Spinal cord (tissue), 10 donors: ENCODE measurements around the gene VSNL1. TPM values are rescaled to one million over a fixed set of nuclear protein-coding genes. Genes with fewer than 3 reads are reported as not detected.

Source experiments
- DNase-seq, 6 donors: peaks; one replicate each; pipeline versions ENCODE4 v3.0.0 to v3.0.0-alpha.2; 2013 to 2015; ENCODE audit warnings: low spot score in 6 of 6, low read depth in 4 of 6
- H3K27ac ChIP-seq: one replicate; pipeline ENCODE4 v1.5.1; 2013; ENCODE audit warnings: low read depth, low read length, control low read depth
- H3K27me3 ChIP-seq: one replicate; pipeline ENCODE4 v1.6.1; 2013; ENCODE audit warnings: low read length; ENCODE audit not compliant: control insufficient read depth, insufficient read depth
- H3K36me3 ChIP-seq: one replicate; pipeline ENCODE4 v1.6.1; 2013; ENCODE audit warnings: low read length; ENCODE audit not compliant: control insufficient read depth, insufficient read depth
- H3K4me1 ChIP-seq: one replicate; pipeline ENCODE4 v1.6.1; 2013; ENCODE audit warnings: low read length; ENCODE audit not compliant: control insufficient read depth, insufficient read depth
- H3K4me3 ChIP-seq: one replicate; pipeline ENCODE4 v1.5.1; 2013; ENCODE audit warnings: low read depth, low read length, control low read depth
- H3K9me3 ChIP-seq: one replicate; pipeline ENCODE4 v1.6.1; 2013; ENCODE audit warnings: low read length; ENCODE audit not compliant: control insufficient read depth, insufficient read depth
- WGBS: methylation state at CpG from one replicate; pipeline ENCODE4 v1.1.5; 2013; ENCODE audit warnings: missing lambda C conversion rate; ENCODE audit not compliant: insufficient coverage; 5-methylcytosine and 5-hydroxymethylcytosine counted together
- long read RNA-seq, 4 donors: transcript quantifications; one replicate each; lab custom pipeline, GENCODE V29; 2026
- polyA plus RNA-seq, 2 donors: library from polyadenylated mRNA; unstranded; fragments of 120-200 nt; gene quantifications; one replicate each; pipeline ENCODE4 v1.2.1, GENCODE V29; 2013; ENCODE audit not compliant: insufficient read length in 2 of 2
- total RNA-seq, 2 donors: library from RNA; depleted of rRNA in 1 of 2; stranded (reverse); fragments of 120-200 nt in 1 of 2; fragments of >200 nt in 1 of 2; gene quantifications; one replicate each; pipeline versions ENCODE4 v1.2.3 to v1.2.4, GENCODE V29; 2013 to 2014
- donor health status: healthy.

The VSNL1 gene
- total RNA-seq: 100 to 1,000 TPM in 1 of 2 donors, 10 to 100 TPM in 1; 58.6 to 215 TPM
- 100 to 1,000 TPM; 355 to 423 TPM for polyA plus RNA-seq
- long read RNA-seq, donor 1, transcript VSNL1-201 (4 exons, 1,892 nt): major isoform, 158 of 203 reads
- long read RNA-seq, donor 1, partial matches to known transcripts: 39 of 203 reads
- long read RNA-seq, donor 1, other reads (novel, unspliced or antisense): 6 of 203 reads
- long read RNA-seq, donor 2, transcript VSNL1-201 (4 exons, 1,892 nt): major isoform, 22 of 44 reads
- long read RNA-seq, donor 2, partial matches to known transcripts: 22 of 44 reads
- long read RNA-seq, donor 2, other reads (novel, unspliced or antisense): 0 of 44 reads
- long read RNA-seq, donor 3, transcript VSNL1-201 (4 exons, 1,892 nt): major isoform, 60 of 133 reads
- long read RNA-seq, donor 3, partial matches to known transcripts: 73 of 133 reads
- long read RNA-seq, donor 3, other reads (novel, unspliced or antisense): 0 of 133 reads
- long read RNA-seq, donor 4, partial matches to known transcripts: 0 of 4 reads
- long read RNA-seq, donor 4, other reads (novel, unspliced or antisense): 0 of 4 reads

DNA sequence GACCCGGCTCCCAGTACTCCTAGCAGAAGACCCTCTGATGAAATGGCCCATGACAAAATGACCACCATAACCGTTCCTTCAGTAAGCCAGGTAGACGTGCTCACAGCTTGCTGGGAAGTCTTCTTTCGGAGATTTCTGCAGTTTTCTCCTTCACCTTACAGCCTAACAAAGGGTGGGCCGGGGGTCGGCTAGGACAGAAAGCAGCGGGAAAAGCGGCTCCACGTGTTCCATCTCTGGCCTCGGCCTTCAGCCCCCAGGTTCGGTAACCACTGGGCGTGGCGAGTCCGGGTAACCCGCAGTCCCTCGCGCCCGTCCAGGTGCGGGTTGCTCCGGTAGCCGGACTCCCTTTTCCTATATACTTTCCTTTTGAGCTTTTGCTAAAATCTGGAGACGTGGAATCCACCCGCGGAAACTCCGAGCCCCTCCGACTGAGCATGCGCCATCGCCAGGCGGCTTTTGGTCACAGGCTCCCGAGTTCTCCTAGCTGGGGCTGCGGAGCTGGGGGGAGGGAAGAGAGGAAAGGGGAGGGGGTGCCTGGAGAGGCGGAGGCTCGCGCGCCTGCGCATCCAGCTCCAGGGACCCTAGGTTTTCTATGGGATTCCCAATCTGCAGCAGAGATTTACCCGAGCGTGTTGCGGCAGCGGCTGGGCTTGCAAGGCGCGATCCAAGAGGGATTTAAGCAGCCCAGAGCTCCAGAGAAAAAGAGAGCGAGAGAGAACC is at the start of gene VSNL1:
Gene VSNL1 (plus strand): TSS at position 604 of the 720 bp plus-strand sequence. CDS start 51,379 bp downstream, outside the sequence.
- Histone ChIP-seq H3K4me1 (peaks cover 23% of the 10 kb centered on the region), H3K9me3 (no peaks in the 10 kb centered on the region), H3K27me3 (peaks cover 12% of the 10 kb centered on the region), H3K27ac (peak within 1 kb of the TSS; percentile 83), H3K36me3 (no peaks in the 10 kb centered on the region), H3K4me3 (peak within 1 kb of the TSS; percentile 65)
- peak; percentile 89 to 99 (median 92) for DNase-seq
- 0% methylated on average over 42 of the region's 43 CpGs for WGBS

DNA sequence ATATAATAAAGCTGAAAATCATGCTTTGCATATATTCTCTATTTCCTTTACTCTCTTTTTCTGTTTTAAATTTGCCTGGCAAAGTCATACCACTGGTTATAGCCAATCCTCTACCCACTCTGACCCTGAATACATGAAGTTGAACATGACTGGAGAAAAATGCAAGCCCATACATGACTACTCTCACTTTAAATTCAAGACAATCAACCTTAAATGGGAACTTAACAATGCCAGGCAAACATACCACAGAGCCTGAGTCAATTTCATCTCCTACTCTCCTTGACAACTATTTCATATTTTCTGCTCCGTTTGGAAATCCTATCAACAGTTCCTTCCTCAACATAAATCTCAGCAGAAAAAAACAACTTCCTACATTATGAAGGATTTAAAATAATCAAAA is 44.9 kb upstream of the VSNL1 start:
- H3K36me3 ChIP-seq: no peaks in the 10 kb centered on the region
- no peak overlapping the region for H3K27ac ChIP-seq
- H3K9me3 ChIP-seq: no peaks in the 10 kb centered on the region
- no peak for DNase-seq
- no peaks in the 10 kb centered on the region for H3K27me3 ChIP-seq
- no peaks in the 10 kb centered on the region for H3K4me1 ChIP-seq
- no peak overlapping the region for H3K4me3 ChIP-seq
- WGBS: 100% methylated on average over 1 of the region's 1 CpG

GRCh38 chr2:17497718-17498117 is 42.8 kb upstream of the VSNL1 start:
- no CpG with 5 or more reads among the region's 1 CpG for WGBS

DNA sequence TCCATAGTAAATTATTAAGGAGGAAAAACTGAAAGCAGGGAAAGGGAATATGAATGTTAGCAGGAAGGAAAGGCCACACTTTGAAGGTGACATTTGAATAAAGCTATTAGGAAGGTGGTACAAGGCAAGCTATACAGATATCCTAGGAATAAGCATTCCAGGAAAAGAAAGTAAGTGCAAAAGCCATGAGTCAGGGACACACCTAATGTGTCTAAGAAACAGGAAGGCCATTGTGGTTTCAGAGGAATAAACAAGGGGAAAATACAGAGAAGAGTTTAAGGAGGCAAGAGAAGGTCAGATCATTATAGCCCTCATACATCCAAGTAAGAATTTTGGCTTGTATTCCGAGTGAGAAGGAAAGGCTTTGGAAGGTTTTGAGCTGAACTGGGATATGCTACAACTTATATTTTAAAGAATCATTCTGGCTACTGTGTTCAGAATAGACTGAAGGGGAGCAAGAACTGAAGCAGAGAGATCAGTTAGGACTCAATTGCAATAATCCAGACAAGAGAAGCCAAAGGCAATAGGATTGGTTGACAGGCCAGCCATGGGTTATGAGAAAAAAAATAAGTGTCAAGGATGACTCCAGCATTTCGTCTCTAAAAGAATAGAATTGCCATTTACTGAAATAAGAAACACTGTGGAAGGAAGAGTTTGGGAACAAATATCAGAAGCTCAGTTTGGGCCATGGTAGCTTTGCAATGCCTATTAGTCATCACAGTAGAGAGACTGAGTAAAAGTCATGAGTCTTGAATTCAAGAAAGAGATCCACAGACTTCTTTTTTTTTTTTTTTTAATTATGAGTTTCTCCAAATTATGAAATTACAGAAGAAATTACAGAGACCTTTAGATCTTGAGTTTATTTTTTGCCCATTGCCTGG is 33.5 kb upstream of the VSNL1 start:
- no CpG with 5 or more reads among the region's 2 CpGs for WGBS
- DNase-seq: no peak
- no peak overlapping the region for H3K27ac ChIP-seq
- no peaks in the 10 kb centered on the region for H3K36me3 ChIP-seq
- no peaks in the 10 kb centered on the region for H3K27me3 ChIP-seq
- no peaks in the 10 kb centered on the region for H3K4me1 ChIP-seq
- no peak overlapping the region for H3K4me3 ChIP-seq
- H3K9me3 ChIP-seq: no peaks in the 10 kb centered on the region

More at GRCh38 chr2:17497718-17498117, 42.8 kb upstream of the VSNL1 start:
- H3K4me1 ChIP-seq: no peaks in the 10 kb centered on the region
- H3K27me3 ChIP-seq: no peaks in the 10 kb centered on the region
- no peak for DNase-seq
- no peak overlapping the region for H3K4me3 ChIP-seq
- no peaks in the 10 kb centered on the region for H3K36me3 ChIP-seq
- H3K9me3 ChIP-seq: no peaks in the 10 kb centered on the region
- no peak overlapping the region for H3K27ac ChIP-seq

- Histone ChIP-seq H3K9me3 (no peaks in the 10 kb centered on the region), H3K27me3 (no peaks in the 10 kb centered on the region), H3K27ac (no peak overlapping the region), H3K4me1 (no peaks in the 10 kb centered on the region), H3K36me3 (no peaks in the 10 kb centered on the region), H3K4me3 (no peak overlapping the region)
- no peak for DNase-seq
Observed at GRCh38 chr2:17515652-17516051, 24.8 kb upstream of the VSNL1 start.

DNA sequence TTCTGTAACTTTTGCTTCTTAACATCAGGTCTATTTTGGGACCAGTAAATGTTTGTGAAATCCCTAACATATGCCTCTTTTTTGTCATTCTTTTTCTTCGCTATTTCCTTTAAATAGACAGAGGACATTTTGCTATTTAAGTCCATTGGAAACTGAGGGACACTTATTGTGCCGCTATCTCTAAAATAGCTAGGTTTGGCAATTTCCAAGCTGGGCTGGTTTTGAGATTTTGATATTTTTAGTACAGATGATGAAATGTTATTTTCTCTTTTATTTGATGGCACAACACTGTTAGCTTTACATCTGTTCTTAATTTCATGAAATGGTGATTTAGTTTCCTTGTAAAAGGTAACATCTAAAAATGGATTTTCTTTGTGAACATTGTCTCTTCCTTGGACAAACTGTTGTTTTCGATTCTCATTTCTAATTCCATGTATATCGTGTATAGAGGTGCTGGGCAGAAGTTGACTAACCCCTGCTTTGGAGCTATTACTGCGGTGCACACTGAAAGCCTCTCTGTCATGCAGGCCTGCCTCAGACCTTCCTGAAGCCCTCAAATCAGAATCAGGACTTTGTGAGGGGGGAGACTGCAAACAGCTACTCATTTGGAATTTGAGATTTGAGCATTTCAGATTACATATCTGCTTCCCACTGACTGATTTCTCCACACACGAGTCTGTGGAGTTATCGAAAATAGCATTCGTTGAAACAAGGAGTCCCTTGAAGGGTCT is 22.9 kb upstream of the VSNL1 start:
- Histone ChIP-seq H3K36me3 (no peaks in the 10 kb centered on the region), H3K4me1 (no peaks in the 10 kb centered on the region), H3K4me3 (peak overlapping the region; percentile 56), H3K27me3 (no peaks in the 10 kb centered on the region), H3K27ac (peak overlapping the region; percentile 71), H3K9me3 (no peaks in the 10 kb centered on the region)
- WGBS: 100% methylated on average over 1 of the region's 8 CpGs
- DNase-seq: peak in 1 of 6 donors; percentile 26

DNA sequence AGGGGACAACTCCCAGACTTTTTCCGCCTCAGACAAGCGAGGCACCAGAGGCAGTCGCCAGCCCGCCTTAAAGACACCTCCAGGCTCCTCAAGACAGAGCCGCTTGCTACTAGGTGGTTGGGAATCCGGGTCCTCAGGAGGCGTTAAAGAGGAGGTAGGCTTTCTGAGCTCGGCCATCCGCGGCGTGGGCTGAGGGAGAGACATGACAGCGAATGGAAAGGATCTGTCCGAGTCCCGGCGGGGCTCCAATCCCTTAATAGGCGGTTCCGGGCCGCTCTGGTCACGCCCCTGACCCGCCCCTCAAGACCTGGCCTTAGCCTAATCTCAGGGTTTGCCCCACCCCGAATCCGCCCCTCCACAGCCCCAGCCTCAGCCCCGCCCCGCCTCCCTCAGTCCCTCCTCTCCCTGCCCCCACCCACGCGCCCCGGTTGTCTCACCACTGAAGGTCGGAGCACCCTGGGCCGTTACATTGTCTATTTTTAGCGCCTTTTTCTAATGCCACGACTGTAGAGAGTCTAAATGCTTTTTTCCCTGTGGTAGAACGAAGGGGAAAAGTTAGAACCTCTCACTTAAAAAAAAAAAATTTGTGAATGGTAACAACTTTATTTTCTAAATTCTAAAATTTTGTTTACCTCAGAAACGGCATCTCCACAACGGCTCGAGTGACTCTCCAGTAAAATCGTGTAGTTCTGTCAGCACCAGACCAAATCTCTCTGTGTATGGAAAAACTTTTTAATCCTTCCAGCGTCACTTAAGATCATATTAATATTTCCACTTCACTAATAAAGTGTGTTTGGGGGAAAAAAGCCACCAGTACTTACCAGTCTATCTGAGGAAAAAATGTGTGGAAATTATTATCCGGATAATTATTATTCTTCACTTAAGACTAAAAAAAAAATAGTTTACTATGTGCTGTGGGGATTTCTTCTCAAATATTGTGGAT is 22.0 kb upstream of the VSNL1 start, which contains the start of gene RAD51AP2:
Gene RAD51AP2 (minus strand): TSS at position 229 of the 943 bp plus-strand sequence. CDS start 25 bp downstream, at position 204.
- H3K4me1 ChIP-seq: no peaks in the 10 kb centered on the region
- no peaks in the 10 kb centered on the region for H3K36me3 ChIP-seq
- H3K27ac ChIP-seq: peak within 1 kb of the TSS; percentile 71
- no peaks in the 10 kb centered on the region for H3K27me3 ChIP-seq
- peak within 1 kb of the TSS; percentile 56 for H3K4me3 ChIP-seq
- DNase-seq: peak in 5 of 6 donors; percentile 52 to 92 (median 68)
- H3K9me3 ChIP-seq: no peaks in the 10 kb centered on the region
- WGBS: 0% methylated on average over 17 of the region's 38 CpGs

- no peak for DNase-seq
- no peaks in the 10 kb centered on the region for H3K27me3 ChIP-seq
- H3K27ac ChIP-seq: no peak overlapping the region
- no peak overlapping the region for H3K4me3 ChIP-seq
- no peaks in the 10 kb centered on the region for H3K4me1 ChIP-seq
- no peaks in the 10 kb centered on the region for H3K36me3 ChIP-seq
- no peaks in the 10 kb centered on the region for H3K9me3 ChIP-seq
Observed at GRCh38 chr2:17519486-17519885, 21.0 kb upstream of the VSNL1 start.
